HL-60 (cell line): ENCODE results near the gene GJB1.

ENCODE experiments used
- CTCF ChIP-seq: IDR thresholded peaks from one replicate; pipeline ENCODE4 v1.5.1; 2011; ENCODE audit warnings: low read length, control low read depth, inconsistent platforms; ENCODE audit not compliant: insufficient read depth
- POLR2AphosphoS5 ChIP-seq: IDR thresholded peaks from 2 replicates; pipeline ENCODE4 v1.6.1; 2012; ENCODE audit warnings: low read depth
- REST ChIP-seq: IDR thresholded peaks from 2 replicates; pipeline ENCODE4 v1.6.1; 2012; ENCODE audit warnings: low read depth; ENCODE audit not compliant: insufficient replicate concordance
- SPI1 ChIP-seq: IDR thresholded peaks from 2 replicates; pipeline ENCODE4 v1.6.1; 2012; ENCODE audit warnings: low read depth, mild to moderate bottlenecking, borderline replicate concordance

- no peak for TF ChIP-seq CTCF
- no peak for TF ChIP-seq POLR2AphosphoS5
- no peak for TF ChIP-seq REST
- TF ChIP-seq SPI1, result no peak
These were observed 1.2 kb downstream of the GJB1 start for GRCh38 chrX:71224098-71224708.
